Lower leg skin (tissue), 3 donors: Measurements from ENCODE around the gene CLRN1.

ENCODE experiments used
- CTCF ChIP-seq, 3 donors: fragments of 450-650 bp; IDR thresholded peaks; one replicate each; pipeline ENCODE4 v1.5.1; 2016; ENCODE audit warnings: antibody characterized with exemption in 3 of 3, mild to moderate bottlenecking in 3 of 3, moderate library complexity in 2 of 3
- POLR2A ChIP-seq, 2 donors: fragments of 450-650 bp; IDR thresholded peaks; one replicate each; pipeline ENCODE4 v1.6.1; 2016 to 2017; ENCODE audit warnings: antibody characterized with exemption in 2 of 2, mild to moderate bottlenecking in 1 of 2, moderate library complexity in 1 of 2

GRCh38 chr3:150885535-150885934 is 87.0 kb downstream of the CLRN1 start:
- TF ChIP-seq CTCF (IDR thresholded peaks at IDR 0.05) (no peak), POLR2A (IDR thresholded peaks at IDR 0.05) (no peak)
